ENCODE measurements around the gene NECAP2. TPM values are rescaled to one million over a fixed set of nuclear protein-coding genes. Genes with fewer than 3 reads are reported as not detected.
"Not testable (repeated sequence)": the region's sequence is repeated elsewhere in the genome, so short reads cannot be mapped to it uniquely, and the experiment has no call there.

NECAP2 gene
- polyA plus RNA-seq, 3 donors = 64.9 to 70.0 (median 68.9) TPM

GRCh38 chr1:16450863-16451481 is 10.4 kb downstream of the NECAP2 start:
- DNase-seq = no peak

GRCh38 chr1:16451841-16452528 is 11.5 kb downstream of the NECAP2 start:
- DNase-seq = no peak

- DNase-seq = not testable (repeated sequence)
Measured at GRCh38 chr1:16454909-16455308, 14.4 kb downstream of the NECAP2 start.

- not testable (repeated sequence) for DNase-seq
Measured at GRCh38 chr1:16456151-16456550, 15.6 kb downstream of the NECAP2 start.

- no peak for DNase-seq
Measured at GRCh38 chr1:16458831-16459230, 18.3 kb downstream of the NECAP2 start.

GRCh38 chr1:16459352-16459925 is 18.9 kb downstream of the NECAP2 start:
- no peak for DNase-seq

- DNase-seq = no peak
Measured at GRCh38 chr1:16461681-16462080, 21.2 kb downstream of the NECAP2 start.

- no peak for DNase-seq
Measured at GRCh38 chr1:16462773-16463330, 22.3 kb downstream of the NECAP2 start.

- no peak for DNase-seq
Measured at GRCh38 chr1:16464917-16465625, 24.5 kb downstream of the NECAP2 start.

GRCh38 chr1:16468558-16468957 is 28.0 kb downstream of the NECAP2 start:
- no peak for DNase-seq

- DNase-seq = peak; percentile 21
Measured at GRCh38 chr1:16474166-16474800, 33.8 kb downstream of the NECAP2 start.

- not testable (repeated sequence) for DNase-seq
Measured at GRCh38 chr1:16474891-16475290, 34.4 kb downstream of the NECAP2 start.

- not testable (repeated sequence) for DNase-seq
Measured at GRCh38 chr1:16475771-16476770, 35.5 kb downstream of the NECAP2 start.

- DNase-seq = no peak
Measured at GRCh38 chr1:16478091-16478490, 37.6 kb downstream of the NECAP2 start.

- DNase-seq = not testable (repeated sequence)
Measured at GRCh38 chr1:16483146-16483545, 42.6 kb downstream of the NECAP2 start.

- not testable (repeated sequence) for DNase-seq
Measured at GRCh38 chr1:16483639-16484500, 43.3 kb downstream of the NECAP2 start.

GRCh38 chr1:16484501-16484835 is 43.9 kb downstream of the NECAP2 start:
- DNase-seq = no peak

GRCh38 chr1:16484931-16485330 is 44.4 kb downstream of the NECAP2 start:
- no peak for DNase-seq

- DNase-seq = not testable (repeated sequence)
Measured at GRCh38 chr1:16486316-16486715, 45.8 kb downstream of the NECAP2 start.

GRCh38 chr1:16487011-16487410 is 46.5 kb downstream of the NECAP2 start:
- not testable (repeated sequence) for DNase-seq
